M059J (cell line): ENCODE data around the gene SASS6. TPM values are rescaled to one million over a fixed set of nuclear protein-coding genes. Genes with fewer than 3 reads are reported as not detected.
A peak's percentile ranks its signal among the peaks of the same experiment; 100 is the strongest.
"Not testable (repeated sequence)": the region's sequence is repeated elsewhere in the genome, so short reads cannot be mapped to it uniquely, and the experiment has no call there.

Experiments
- DNase-seq: peaks from one replicate; pipeline ENCODE4 v3.0.0-alpha.2; 2012; ENCODE audit warnings: low read depth
- total RNA-seq: library from RNA; depleted of rRNA; stranded (reverse); fragments of >200 nt; shearing (Covaris generic); gene quantifications from 2 replicates; pipeline ENCODE4 v1.2.3, GENCODE V29; 2014

SASS6 gene
- total RNA-seq, 1 experiment from 2014 or later: 9.4 TPM

DNA sequence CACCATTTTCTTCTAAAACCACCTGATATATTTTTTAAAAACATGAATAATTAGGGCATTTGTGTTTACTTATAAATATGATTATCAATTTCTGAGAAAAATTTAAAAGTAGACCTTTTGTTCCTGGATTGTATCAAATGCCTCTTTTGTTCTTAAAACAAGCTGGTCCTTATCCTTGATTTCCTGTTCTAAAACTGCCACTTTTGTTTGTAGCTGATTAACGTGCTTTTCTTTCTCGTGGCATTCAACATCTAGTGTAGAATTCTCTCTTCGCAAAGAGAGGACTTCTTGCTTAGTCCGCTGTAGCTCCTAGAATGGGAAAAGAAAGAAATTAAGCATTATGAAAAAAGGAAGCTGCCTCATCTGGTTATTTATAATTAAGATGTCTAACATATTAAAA is 25.0 kb downstream of the SASS6 start:
- no peak for DNase-seq

DNA sequence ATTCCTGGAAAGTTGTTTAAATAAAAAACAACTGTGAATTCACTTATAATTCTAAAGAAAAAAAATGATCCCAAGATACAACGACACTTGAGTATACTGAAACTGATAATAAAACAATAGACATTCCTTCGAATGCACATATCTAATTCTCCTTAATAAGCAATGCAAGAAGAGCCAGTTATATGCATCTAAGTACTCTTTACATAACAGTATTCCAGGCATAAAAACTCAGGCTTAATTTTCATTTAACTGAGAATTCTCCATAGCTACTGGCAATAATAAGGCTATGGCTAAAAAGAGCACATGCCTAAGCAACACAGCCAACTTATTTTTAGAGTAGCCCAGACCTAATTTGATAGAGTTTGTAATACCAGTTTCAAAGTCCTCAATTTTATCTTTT is 31.2 kb downstream of the SASS6 start:
- no peak for DNase-seq

DNA sequence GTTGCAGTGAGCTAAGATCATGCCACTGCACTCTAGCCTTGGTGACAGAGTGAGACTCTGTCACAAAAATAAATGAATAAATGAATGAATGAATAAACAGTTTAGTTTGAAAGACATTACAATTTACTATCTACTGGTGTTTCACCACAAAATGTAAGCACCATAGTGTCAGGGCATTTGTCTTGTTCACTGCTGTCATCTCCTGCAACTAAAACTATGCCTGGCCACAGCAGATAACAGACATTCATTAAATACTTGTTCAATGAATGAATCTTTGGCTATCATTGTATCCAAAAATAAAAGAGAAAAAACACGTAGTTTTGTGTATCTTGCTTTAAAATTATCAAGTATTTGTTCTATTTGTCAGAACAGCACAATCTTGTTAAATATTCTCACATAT is 32.5 kb downstream of the SASS6 start:
- DNase-seq: peak; percentile 4

DNA sequence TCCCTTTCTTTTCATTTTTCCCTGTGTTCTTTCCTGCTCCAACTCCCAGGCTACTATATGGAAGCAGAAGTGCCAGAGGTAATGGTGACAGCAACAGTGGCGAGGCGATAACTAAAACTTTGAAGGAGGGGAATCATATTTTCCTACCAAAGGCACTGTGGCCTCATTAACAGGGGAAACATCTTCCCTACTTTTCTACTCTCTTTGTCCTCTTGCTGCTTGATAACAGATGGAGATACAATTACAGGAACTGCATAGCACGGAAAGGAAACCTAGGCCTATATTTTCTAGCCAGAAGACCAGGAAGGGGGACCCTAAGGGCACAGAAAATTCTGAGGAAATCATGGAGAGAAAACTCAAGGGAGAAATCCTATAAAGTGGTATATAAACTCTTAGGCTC is 42.3 kb downstream of the SASS6 start:
- DNase-seq: no peak

DNA sequence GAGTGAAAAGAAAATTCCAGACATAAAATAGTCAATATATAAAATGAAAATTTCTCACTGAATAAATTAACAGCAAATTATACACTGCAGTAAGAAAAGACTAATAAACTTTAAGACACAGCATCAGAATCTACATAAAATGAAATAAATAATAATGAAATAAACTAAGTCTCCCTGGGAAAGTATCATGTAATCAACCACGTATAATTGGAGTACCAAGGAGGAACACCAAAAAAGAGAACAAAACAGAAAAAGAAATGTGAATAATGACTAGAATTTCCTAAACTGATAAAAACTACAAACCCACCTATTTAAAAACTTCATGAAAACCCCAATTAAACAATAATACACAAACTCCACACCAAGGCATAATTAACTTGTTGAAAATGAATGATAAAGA is 43.6 kb downstream of the SASS6 start:
- no peak for DNase-seq

DNA sequence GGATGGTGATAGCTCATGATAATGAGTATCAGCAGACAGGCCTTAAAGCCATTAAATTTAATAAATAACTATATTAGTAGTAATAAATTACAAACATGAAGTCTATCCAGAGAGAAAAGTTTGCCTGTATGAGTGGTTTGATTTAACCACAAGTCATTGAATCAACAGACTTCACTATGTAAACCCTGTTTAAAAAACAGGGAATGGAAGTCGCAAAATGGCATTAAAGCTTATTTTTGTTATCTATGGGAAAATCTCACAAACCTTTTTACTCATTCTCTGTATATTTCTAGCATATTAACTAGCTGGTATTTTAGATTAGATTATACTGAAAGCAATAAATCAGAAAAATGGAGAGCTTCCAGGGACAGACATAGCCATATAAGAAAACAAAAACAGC is 45.3 kb downstream of the SASS6 start:
- DNase-seq: no peak

DNA sequence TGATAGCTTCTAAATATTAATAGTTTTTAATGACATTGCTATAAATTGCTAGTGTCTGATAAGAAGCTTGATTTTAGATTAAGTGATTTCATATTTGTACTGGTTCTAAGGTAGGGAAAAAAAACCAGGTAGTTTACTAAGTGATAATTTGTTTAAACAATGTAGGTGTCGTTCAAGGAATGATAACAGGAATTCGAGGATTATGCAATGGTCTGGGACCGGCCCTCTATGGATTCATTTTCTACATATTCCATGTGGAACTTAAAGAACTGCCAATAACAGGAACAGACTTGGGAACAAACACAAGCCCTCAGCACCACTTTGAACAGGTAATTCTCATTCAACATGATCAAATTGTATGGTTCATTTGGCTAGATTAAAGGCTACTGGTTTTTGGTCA is 52.4 kb downstream of the SASS6 start:
- no peak for DNase-seq

DNA sequence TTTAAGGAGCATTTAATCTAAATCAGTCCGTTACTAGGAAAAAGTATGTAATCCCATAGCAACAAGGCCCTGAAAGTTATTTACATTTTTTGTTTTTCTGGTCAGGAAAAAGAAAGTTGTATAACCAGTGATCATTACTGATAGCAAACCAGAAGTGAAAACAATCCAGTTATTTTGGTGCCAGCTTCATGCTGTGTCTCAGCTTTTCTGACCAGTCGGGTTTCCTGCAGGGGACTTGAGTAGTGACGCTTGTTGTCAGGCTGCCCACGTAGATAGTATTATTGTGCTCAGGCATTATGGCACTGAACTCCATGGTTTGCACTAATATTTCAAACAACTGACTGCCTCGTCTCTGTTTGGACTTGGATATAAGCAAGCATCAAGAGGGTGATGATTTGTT is 55.2 kb downstream of the SASS6 start:
- DNase-seq: no peak

DNA sequence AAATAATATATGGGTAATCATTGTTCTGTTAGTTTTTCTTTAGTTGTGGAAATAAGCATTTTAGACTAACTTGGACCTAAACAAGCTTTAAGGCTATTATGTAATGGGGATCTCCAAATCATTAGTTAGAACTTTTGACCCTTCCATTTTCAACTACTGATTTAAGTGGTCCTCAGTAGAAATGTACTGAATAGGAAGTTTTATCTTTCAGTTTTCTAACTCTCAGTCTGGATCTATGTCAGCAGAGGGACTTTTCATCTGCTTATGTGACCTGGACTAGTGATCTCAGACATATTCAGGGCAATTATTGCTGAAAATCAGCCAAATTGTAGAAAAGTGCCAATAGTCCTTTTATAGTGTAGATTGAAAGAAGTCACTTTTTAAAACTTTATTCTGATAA is 56.0 kb downstream of the SASS6 start:
- no peak for DNase-seq

DNA sequence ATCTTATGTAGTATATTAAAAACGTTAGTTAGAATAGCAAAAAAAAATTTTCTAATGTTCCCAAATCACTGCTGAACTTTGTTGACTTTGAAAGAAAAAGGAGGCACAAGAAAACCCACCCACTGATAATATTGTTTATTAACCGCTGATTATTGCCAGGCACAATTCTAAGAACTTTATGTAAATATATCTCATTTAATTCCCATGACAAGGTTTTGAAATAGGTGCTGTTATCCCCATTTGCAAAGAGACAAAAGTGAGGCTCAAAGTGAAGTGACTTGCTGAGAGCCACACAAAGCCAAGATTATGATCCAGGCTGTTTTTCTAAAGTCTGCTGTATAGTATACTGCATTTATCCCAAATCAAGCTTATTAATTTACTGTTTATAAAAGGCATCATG is 56.4 kb downstream of the SASS6 start:
- no peak for DNase-seq

DNA sequence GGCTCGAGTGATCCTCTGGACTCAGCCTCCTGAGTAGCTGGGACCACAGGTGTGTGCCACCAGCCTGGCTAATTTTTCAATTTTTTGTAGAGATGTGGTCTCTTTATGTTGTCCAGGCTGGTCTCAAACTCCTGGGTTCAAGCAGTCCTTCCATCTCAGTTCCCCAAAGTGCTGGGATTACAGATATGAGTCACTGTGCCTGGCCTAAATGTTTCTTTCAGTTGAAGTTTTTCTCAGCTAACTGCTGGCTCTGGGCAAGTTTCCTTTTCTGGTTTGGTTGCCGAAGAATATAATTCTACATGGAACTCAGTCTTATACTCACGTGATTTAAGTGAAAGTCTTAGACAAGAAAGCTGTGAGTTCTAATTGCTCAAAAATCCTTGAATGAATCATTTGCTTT is 57.0 kb downstream of the SASS6 start:
- DNase-seq: no peak

DNA sequence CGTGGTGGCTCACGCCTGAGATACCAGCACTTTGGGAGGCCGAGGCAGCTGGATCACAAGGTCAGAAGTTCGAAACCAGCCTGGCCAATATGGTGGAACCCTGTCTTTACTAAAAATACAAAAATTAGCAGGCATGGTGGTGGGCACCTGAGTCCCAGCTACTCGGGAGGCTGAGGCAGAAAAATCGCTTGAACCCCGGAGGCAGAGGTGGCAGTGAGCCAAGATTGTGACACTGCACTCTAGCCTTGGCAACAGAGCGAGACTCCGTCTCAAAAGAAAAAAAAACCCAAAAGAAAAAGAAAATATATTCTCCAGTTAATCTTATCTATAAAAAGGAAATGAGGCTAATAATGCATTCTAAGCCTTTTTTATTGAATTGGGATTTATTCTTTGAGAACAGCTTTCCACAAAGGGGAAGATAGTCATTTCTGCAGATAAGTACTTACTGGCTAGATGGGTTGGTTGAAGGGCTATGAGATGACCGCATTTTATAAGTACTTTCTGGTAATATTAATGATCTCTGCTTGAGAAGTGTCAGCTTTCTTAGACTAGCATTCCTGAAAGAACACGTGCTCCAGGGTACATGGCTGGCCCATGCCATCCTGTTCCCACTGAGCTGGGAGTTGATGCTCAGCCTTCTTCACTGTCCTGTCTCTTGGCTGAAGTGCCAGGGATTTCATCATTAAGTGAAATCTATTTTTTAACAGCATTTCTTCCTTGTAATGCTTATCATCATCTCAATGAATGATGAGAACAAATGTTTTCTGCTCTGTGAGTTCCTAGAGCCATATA is 57.9 kb downstream of the SASS6 start:
- no peak for DNase-seq

DNA sequence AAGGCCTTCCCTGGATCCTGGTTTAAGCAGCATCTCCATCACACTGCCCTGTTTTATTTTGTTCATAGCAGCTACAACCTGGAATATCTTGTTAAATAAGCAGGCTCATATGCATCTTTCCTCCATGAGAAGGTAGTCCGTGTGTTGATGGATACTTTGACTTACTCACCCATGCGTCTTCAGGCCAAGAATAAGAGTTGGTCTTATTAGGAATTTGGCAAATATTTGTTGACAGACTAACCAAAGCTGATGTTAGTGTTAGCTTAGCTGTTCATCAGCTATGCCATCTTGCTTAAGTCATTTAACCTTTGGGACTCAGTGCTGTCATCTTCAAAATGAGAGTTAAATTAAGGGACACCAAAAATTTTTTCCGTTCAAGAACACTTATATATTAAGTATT is 59.2 kb downstream of the SASS6 start:
- DNase-seq: peak; percentile 7

DNA sequence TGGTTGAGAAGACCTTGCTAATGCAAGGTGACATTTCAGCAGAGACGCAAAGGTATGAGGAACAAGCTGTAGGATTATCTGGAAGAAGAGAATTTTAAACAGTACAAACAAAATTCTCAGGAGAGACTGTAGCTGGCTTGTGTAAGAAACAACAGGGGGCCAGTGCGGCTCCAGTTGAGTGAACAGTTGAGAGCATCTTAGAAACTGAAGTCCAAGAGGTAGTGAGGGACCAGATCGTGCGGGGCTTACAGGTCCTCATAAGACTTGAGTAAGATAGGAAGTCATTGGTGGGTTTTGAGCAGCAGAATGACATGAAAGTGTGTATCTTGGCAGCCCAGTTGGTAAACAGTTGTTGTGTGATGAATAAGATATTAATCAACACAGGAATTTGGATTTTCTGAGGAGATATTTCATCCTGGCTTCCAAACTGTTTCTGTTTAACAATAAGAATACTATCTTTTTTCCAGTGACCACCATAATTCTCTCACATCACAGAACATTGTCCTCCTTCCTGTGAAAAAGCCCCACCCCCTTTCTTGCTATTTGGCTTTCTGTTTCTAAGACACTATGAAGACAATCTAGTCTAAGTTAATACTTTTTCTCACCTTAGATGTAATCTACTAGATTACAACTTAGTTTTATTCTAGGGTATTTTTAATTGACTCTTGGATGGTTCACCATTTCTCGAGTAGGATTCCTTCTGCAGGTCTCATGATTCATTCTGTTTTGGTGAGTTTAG is 62.4 kb downstream of the SASS6 start:
- no peak for DNase-seq

DNA sequence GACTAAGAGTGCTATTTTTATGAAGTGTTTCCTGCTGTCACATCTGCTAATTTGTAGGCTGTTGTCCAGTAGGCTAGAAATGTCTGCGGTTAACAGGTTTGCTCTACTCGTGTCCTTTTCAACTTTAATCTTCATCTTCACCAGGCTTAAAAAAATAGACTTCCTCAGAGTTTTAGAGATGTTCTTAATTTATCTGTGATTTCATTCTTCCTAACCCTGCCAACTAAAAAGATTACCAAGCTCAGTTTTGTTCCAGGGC is 66.8 kb downstream of the SASS6 start:
- DNase-seq: no peak

DNA sequence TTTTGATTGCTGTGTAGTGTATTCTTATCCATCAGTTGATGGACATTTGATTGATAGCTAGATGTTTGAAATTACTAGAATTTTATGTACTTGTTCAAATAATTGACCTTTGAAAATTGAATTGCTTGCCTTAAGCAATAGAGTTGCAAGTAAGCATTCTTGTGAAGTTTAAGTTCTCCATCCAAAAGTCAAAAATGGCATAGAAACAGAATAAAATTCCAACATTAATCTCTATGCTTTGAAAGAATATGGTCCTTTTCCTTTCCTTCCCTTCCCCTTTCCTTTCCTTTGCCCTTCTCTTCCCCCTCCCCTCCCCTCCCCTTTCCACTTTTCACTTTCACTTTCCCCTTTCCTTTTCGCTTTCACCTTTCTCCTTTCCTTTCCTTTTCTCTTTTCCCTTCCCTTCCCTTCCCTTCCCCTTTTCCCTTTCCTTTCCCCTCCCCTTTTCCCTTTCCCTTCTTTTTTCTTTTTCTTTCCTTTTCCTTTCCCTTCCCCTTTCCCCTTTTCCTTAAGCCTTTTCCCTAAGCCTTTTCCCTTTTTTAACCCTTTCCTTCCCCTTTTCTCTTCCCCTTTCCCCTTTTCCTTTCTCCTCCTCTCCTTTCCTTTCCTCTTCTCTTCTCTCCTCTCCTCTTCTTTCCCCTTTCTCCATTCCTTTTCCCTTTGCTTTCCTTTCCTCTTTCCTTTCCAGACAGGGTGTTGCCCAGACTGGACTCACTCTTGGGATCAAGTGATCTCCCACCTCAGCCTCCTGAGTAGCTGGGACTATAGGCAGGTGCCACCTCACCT is 67.4 kb downstream of the SASS6 start:
- DNase-seq: peak; percentile 11

DNA sequence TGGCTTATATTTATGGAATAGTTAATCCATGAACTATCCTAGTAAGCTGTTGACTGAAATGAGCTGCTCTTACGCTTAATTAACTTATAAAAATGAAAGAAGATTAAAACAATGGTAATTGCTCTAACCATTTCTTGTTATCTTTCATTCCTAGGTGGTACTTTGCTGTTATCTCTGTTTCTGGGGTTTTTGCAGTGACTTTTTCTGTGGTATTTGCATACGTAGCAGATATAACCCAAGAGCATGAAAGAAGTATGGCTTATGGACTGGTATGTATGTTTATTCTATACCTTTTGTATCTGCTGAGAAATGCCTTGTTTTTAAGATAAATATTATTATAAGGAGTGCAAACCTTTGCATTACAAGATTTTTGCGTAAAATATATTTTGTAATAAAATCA is 71.0 kb downstream of the SASS6 start:
- no peak for DNase-seq

DNA sequence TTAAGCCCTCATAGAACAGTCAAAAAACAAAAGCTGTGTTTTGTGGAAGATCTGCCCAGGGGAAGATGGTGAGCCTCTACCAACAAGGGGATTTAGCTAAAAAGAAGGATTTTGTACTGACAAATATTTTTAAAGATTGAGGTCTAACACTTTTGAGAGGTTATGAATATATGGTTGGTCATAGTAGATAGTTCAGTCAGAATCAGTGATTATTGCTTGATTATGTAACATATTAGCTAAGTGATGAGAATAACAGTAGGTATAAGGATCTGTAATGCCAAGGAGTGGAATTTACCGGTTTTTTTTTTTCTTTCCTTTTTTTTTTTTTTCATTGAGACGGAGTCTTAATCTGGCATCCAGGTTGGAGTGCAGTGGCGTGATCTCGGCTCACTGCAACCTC is 79.0 kb downstream of the SASS6 start:
- no peak for DNase-seq

DNA sequence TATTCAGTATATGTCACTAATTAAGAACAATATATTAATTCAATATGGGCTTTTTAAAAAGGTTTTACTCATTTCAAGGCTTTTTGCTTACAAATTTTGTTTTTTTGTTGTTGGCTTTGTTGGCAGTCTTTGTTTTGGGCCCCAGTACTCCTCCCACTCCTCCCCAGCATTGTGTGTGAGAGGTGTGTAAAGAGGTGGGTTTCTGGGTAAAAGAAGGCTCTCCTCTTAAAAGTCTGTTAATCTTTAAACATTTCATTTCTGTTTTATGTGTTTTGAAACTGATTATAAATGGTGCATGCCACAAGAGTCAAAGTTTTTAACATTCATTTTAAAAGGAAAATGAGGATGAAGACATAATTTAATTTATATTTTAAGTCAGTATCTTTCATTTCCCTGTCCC is 79.6 kb downstream of the SASS6 start:
- DNase-seq: no peak

DNA sequence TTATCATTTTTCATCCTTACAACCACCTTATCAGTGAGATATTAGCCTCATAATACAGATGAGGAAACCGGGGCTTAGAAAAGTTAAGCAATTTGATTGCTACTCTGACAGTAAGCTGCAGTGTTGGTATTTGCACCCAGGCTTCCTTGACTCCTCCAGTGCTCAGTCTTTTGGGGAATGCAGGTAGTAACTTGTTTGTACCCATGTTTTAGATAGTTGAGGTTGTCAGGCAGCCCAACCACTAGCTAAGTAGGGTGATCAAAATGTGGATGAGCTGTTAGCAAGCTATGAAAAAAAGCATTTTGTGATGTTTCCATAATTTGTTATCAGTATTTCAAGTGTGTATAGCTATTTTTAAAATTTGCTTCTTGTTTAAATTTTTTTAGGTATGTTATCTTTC is 80.8 kb downstream of the SASS6 start:
- no peak for DNase-seq

DNA sequence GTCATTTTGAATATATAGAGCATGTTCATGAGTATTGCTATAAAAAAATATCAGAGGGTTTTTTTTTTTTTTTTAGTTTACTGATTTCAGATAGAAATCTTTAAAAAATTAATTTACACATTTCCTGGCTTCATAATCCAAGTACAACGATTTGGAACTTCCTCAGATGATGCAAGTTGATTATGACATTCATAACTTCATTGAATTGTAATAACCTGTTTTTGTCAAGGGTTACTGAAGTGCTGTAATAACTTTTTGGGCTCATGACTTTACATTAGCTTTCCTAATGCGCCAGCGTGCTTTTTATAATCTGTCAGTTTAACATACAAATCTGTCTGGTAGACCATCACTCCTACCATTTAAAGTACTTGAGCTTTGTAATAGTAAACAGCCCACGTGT is 81.3 kb downstream of the SASS6 start:
- DNase-seq: no peak

DNA sequence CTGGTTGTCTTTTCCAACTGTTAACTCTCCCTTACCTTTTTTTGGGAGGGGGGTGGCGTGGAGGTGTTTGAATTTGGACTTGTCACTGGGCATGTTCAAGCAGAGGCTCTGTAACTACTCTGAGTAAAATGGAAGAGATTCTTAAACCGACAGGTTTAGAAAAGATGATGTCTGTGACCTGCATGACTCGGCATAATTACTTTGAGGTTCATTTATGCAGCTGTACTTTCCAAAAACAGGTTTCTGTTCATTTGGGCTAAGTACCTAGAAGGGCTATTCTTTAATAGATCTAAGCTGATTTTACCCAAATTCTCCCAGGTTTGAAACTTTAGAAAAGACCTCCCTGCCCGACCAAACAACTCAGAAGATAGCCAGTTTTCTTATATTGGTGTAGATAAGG is 82.6 kb downstream of the SASS6 start:
- DNase-seq: no peak

DNA sequence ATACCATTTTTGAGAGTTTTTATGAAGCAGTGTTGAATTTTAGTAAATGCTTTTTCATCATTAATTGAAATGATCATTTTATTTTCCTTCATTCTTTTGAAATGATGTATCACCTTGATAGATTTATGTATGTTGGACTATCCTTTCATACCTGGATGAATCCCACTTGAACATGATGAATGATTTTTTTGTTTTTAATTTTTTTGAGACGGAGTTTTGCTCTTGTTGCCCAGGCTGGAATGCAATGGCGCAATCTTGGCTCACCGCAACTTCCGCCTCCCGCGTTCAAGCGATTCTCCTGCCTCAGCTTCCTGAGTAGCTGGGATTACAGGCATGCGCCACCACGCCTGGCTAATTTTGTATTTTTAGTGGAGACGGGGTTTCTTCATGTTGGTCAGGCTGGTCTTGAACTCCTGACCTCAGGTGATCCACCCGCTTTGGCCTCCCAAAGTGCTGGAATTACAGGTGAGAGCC is 85.5 kb downstream of the SASS6 start:
- not testable (repeated sequence) for DNase-seq
